ENCODE results near the gene DAND5. TPM values are rescaled to one million over a fixed set of nuclear protein-coding genes. Genes with fewer than 3 reads are reported as not detected.
"Not testable (repeated sequence)": the region's sequence is repeated elsewhere in the genome, so short reads cannot be mapped to it uniquely, and the experiment has no call there.

The DAND5 gene
- total RNA-seq, 1 donor from 2014 or later: not detected

DNA sequence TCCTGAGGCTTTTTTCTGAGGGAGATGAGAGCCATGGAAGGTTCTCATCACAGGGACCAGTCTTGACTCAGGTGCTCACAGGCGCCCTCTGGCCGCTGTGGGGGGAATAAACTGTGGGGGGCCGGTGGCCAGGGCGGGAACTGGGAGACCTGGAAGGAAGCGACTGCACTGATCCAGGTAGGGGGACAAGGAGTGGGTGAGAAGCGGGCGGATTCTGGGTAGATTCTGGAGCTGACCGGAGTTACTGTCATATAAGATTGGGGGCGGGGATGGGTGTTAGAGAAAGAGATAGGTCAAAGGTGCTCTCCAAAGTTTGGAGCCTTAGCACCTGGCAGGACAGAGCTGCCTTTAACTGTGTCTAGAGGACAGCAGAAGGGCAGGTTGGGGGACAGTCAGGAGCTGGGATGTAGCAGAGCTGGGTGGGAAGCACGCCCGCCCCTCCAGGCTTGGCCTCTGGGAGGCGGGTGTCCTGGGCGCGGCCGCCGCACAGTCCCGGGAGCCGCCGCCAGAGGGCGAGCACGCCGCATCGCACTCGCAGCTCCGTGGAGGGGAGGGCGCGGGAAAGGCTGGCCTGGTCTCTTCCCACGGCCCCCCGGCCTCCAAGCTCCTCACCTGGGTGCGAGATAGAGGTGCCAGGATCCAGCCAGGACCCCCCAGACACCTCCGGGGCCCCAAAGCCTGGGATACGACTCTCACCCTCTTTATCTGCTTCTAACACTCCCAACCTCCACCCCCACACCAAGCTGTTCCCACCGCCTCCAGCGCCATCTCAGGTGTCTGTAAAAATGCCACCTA, 4.2 kb upstream of the DAND5 start:
- DNase-seq (ENCODE audit: low spot score): peak; percentile 70

DNA sequence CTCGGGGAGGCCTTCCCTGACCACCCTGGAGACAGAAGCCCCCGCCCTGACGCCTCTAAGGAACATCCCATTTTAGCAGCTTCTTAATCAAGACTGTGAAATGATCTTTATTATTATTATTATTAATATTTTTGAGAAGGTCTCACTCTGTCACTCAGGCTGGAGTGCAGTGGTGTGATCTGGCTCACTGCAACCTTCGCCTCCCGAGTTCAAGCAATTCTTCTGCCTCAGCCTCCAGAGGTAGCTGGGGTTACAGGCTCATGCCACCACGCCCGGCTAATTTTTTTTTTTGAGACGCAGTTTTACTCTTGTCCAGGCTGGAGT, 3.6 kb upstream of the DAND5 start:
- no peak for DNase-seq (ENCODE audit: low spot score)

DNA sequence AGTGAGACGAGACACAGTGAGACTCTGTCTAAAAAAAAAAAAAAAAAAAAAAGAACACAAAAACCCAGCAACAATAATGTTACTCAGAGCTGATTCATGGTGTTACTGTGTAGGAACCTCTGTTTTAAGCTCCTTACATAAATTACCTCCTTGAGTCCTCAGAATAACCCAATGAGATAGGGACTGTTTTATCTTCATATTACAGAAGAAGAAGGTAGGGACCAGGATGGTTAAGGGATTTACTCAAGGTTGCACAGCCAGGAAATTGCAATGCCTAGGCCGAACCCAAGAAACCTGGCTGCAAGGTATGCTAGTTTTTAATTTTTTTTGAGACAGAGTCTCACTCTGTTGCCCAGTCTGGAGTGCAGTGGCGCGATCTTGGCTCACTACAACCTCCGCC, 1.5 kb upstream of the DAND5 start:
- no peak for DNase-seq (ENCODE audit: low spot score)

DNA sequence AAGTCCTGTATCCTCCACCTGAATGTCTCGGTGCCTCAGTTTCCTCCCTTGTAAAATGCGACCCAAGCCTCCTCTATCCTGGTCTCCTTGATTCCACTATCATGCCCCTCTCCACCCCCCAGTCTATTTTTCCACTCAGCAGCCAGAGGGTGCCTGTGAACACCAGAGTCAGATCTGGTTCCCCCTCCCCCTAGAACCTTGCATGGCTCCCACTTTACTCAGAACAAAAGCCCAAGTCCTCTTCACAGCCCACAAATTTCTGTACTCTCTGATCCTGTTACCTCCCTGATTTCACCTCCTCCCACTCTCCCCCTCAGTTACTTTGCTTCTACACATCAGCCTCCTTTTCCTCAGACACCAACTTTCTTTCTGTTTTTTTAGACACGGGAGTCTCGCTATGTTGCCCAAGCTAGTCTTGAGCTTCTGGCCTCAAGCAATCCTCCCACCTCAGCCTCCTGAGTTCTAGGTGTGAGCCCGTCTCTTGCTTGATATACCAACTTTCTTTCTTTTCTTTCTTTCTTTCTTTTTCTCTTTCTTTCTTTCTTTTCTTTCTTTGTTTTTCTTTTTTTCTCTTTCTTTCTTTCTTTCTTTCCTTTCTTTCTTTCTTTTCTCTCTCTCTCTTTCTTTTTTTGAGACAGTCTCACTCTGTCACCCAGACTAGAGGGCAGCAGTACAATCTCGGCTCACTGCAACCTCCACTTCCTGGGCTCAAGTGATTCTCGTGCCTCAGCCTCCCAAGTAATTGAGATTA, 869 bp downstream of the DAND5 start:
- DNase-seq (ENCODE audit: low spot score): no peak

DNA sequence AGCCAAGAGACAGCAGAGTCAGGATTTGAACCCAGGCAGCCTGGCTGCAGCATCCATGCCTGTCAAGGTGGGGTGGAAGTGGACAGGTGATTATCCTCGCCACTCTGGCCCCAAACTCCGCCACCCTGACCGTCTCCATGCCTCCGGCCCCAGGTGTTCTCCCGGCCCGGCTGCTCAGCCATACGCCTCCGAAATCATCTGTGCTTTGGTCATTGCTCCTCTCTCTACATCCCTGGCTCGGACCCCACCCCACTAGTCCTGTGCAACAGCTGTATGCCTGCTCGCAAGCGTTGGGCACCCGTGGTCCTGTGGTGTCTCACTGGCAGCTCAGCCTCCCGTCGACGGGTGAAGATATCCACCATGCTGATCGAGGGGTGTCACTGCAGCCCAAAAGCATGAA, 3.9 kb downstream of the DAND5 start:
- no peak for DNase-seq (ENCODE audit: low spot score)

DNA sequence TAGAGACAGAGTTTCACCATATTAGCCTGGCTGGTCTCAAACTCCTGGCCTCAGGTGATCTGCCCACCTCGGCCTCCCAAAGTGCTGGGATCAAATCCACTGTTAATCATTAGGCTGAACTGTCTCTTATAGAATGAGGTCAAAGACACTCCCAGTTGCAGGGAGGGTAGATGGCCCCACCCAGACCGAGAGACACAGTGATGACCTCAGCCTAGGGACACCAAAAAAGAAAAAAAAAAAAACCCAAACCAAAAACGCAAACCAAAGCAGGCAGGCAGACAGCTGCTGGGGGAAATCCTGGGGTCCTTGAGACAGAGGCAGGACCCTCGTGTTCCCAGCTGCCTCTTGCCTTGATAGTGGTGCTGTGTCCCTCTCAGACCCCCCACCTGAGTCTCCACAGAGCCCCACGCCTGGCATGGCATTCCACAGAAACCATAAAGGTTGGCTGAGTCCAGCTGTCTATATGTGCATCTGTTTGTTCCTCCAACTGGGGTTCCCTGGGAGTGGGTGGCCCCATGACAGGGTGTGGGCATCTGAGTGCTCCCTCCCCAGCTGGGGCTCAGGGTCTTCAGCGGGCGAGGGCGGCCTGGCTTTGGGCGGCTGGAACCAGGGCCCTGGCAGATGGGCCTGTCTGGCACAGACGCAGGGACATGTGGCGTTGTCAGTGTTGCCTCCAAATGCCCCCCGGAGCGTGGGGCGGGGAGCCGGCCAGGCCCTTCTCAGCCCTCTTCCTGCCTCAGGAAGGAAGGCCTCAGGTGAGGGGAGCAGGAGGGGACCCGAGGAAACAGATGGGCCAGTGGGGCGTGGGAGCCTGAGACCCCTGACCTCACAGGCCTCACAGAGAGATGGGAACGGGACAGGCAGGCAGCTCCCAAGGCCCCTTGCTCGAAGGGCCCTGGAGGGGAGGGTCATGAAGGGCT, 5.2 kb downstream of the DAND5 start:
- no peak for DNase-seq (ENCODE audit: low spot score)

DNA sequence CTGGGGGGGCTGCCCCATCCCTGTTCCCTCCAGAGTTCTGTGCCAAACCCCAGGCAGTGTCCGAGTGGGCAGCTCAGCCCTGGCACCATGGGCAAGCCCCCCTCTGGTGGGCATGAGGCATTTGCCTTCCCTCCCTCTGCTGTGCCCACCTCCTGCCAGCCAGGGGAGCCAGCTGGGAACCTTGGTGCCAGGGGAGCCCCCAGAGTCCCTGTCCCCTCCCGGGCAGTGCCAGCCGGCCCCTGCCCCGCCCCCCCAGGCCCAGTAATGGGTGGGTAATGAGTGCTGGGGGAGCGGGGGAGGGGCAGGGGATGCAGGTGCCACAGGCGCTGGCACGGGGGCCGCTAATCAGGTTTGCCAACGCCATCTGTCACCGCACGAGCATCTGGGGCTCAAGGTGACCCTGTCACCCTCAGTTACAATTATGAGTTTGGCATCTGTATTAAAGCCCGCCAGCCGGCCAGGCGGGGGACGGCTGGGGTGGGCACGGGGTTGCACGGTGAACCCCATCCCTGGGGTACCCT, 5.9 kb downstream of the DAND5 start:
- no peak for DNase-seq (ENCODE audit: low spot score)

DNA sequence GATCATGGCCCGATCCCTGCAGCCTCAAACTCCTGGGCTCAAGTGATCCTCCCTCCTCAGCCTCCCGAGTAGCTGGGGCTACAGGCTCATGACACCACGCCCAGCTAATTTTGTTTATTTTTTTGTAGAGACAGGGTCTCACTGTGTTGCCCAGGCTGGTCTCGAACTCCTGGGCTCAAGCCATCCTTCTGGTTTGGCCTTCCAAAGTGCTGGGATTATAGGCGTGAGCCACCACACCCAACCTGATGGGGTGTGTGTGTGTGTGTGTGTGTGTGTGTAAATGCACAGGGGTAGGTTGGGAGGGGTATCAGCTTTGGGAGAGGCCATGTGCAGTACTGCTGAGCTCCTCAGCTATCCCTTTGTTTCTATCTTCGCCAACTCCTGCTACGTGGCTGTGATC, 6.7 kb downstream of the DAND5 start:
- not testable (repeated sequence) for DNase-seq (ENCODE audit: low spot score)

DNA sequence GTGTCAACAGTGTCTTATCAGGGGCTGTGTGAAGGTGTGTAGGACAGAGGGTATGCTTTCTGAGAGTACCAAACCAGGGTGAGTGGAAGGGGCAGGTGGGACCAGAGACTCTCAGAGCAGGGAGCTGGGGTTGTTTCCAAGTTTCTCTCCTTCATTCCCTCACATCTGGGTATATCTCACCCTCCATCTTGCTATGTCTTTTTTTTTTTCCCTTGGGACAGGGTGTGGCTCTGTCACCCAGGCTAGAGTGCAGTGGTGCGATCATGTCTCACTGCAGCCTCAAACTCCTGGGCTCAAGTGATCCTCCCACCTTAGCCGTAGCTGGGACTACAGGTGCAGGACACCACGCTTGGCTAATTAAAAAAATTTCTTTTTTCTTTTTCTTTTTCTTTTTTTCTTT, 10.6 kb downstream of the DAND5 start:
- no peak for DNase-seq (ENCODE audit: low spot score)

DNA sequence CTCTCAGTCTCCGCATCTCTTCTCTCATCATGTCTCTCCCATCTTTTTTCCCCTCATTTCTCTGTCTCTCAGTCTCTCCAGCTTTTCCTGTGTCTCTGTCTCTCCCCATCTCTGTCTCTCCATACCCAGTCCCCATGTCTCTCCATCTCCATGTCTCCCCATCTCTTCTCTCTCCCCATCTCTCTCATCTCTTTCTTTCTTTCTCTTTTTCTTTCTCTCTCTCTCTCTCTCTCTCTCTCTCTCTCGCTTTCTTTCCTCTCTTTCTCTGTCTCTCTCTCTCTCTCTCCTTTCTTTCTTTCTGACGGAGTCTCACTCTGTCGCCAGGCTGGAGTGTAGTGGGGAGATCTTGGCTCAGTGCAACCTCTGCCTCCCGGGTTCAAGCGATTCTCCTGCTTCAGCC, 13.3 kb downstream of the DAND5 start:
- no peak for DNase-seq (ENCODE audit: low spot score)

DNA sequence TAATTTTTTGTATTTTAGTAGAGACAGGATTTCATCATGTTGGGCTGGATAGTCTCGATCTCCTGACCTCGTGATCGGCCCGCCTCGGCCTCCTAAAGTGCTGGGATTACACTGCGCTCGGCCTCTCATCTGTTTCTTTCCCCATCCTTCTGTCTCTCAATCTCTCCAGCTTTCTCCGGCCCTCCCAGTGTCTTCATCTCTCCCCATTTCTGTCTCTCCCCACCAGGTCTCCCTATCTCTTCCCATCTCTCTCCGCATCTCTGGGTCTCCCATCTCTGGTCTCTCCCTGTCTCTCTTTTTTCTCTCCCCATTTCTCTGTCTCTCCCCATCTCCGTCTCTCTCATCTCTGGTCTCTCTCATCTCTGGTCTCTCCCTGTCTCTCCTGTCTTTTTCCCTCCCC, 13.7 kb downstream of the DAND5 start:
- DNase-seq (ENCODE audit: low spot score): no peak

DNA sequence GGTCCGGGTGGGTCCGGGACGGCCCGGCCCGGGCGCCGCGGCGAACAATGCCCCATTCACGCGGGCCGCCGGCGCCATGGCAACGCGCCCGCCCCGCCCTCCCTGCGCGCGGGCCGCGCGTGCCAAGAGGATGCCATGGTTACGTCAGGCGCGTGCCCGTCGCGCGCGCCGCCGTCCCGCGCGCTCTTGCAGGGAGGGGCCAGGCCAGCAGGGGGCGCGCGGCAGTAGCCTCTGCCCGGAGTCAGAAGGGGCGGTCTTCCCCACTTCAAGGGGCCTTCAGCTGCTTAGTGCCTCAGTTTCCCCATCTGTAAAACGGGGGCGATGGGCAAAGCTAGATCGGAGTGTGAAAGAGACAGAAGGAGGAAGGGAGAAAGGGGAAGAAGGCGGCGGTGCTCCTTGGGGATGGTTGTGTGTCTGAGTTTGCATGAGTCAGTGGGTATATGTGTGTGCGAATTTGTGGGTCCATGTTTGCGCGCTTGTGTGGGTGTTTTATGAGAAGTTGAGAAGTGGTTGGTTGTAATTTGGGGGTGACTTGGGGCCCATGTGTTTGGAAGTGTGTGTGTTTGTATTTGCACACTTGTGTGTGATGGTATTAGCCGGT, 14.3 kb downstream of the DAND5 start:
- peak; percentile 73 for DNase-seq (ENCODE audit: low spot score)

DNA sequence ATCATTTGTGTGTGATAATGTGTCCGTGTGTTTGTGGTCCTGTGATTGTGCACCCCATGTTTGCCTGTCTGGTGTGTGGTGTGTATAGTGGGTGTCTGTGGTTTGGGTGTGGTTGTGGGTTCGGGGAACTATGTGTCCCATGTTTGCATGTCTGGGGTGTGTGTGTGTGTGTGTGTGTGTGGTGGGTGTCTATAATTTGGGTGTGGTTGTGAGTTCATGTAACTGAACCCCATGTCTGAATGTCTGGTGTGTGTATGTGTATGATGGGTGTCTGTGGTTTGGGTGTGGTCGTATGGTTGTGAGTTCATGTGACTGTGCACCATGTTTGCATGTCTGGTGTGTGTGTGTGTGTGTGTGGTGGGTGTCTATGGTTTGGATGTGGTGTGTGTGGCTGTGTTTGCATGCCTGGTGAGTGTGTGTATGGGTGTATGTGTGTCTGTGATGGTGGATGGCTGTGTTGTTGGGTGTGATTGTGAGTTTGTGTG, 14.8 kb downstream of the DAND5 start:
- DNase-seq (ENCODE audit: low spot score): no peak

DNA sequence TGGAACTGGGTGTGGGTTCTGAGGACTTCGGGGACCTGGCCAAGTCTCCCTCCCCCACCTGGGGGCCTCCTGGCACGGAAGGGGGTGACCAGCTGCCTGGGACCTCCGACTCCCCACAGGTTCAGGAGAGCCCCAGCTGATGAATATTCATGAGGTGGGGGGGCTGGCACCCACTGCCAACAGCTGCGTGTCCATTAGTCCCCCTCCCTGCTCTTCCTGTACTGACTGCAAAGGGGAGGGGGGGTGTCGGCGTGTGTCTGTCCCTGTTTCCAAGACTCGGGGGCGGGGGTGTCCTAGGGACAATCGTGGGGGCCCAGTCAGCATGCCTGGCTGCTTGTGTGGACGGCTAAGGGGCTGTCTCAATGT, 15.3 kb downstream of the DAND5 start:
- DNase-seq (ENCODE audit: low spot score): no peak

DNA sequence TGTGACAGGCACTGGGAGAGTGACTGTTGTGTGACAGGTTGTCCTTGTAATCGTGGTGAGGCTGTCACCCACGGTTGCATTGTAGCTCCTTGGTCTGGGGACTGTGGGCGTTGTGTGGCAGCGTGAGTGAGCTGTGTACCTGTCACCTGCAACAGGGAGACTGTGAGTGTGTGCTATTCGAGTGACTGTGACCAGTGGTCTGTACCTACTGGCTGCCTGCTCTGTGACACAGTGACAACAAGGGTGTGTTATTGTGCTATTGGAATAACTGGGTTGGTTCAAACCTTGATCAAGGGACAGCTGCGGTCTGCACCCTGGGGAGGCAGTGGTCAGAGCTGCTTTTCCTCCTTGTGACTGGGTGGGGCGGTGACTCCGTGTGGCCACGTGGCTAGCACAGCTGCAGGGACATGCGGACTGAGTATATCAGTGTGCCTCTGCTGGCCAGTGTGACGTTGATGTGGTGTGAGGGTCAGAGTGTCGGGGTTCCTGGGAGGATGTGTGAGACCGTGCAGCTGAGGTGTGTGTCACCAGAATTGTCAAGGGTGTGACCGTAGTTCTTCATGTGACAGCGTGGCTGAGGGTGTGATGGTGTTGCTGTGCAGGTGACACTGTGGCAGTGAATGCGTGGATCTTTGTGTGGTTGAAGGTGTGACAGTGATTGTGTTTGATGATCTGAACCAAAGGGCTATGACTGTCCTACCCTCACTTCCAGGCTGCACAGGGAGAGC, 15.8 kb downstream of the DAND5 start:
- no peak for DNase-seq (ENCODE audit: low spot score)

DNA sequence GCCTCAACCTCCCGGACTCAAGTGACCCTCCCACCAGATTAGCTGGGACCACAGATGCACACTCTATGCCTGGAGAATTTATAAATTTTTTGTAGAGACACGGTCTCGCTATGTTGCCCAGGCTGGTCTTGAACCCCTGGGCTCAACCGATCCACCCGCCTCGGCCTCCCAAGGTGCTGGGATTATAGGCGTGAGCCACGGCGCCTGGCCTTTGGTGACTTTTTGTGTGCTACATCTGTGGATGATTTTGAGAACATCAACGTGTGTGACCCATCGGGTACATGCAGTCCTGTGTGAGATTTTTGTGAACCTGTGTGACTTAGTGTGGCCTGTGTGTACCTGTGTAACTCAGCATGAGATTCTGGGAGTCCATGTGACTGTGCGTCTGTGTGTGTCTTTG, 17.4 kb downstream of the DAND5 start:
- no peak for DNase-seq (ENCODE audit: low spot score)

DNA sequence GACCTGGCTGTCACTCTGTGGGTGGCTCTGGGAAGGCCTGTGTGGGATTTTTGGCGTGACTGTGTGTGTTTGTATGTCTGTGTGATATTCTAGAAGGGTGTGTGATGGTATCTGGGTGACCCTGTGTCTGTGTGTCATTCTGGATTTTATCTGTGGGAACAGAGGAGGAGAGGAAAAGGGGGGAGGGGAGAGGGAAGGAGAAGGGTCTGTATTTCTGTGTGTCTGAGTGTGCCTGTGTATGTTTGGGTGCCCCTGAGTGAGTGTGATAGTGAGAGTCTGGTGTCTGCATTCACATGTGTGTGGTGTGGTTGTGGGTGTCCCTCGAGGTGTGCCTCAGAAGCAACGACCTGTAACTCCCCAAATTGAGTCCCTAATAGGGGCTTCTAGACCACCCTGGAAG, 17.8 kb downstream of the DAND5 start:
- no peak for DNase-seq (ENCODE audit: low spot score)

DNA sequence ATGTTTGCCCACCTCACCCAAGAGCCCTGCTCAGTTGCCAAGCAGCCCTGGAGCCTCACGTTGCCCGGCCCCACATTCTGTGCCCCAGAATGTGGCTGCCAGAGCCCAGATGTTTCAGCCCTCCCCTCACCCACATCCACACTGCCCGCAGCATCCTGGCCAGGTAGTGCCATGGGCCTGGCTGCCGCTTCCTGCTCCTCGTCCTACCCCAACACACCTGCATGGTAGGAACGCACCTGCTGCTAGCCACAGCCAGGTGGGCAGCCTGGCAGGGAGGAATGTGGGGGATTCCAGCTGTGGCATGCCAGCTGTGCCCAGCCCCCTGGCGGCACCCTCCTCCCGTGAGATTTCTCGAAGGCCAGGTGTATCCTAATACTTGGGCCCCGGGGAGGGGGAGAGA, 18.4 kb downstream of the DAND5 start:
- no peak for DNase-seq (ENCODE audit: low spot score)

DNA sequence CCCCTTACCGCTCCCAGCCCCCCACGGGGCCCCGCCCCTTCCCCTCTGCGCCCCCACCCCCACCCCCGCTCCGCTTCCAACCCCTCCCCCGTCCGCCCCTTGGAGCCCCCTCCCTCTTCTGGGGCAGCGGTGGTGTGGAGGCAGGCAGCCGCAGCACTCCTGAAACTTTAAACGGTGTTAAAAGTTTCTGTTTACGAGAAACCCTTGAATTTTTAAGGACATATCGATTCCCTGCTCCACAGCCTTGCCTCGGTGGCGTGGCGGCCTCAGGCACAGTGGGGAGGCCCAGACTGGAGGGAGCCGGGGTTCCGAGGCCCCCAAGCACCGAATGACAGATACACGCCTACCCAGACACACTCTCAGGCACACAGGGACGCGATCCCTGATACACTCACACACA, 21.1 kb downstream of the DAND5 start:
- DNase-seq (ENCODE audit: low spot score): no peak

DNA sequence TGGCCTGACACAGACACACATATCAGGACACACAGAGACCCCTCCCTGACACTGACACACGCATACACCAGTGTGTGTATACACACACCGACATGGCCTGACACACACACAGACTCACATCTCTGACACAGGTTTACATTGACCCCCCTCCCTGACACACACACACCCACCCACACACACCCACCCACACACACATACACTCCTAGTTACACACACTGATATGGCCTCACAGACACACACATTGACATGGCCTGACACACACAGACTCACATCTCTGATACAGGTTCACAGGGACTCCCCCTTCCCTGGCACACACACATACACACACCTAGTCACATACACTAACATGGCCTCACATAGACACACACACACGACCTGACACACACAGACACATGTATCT, 21.5 kb downstream of the DAND5 start:
- no peak for DNase-seq (ENCODE audit: low spot score)

DNA sequence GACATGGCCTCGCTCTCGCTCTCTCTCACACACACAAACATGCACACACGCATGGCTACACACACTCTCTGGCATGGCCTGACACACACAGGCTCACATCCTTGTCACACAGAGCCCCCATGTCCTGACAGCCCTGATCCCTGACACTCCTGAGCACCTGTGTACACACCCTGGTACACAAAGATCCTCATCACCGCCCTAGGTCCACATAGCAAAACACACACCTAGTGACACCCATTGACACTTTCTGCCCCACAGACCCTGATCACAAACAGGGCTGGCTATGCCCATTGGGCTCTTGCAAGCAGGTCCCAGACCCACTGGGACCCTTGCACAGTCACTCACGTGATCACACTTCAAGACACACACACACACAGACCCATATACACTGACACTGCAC, 21.9 kb downstream of the DAND5 start:
- no peak for DNase-seq (ENCODE audit: low spot score)
